Measurements from ENCODE around the gene RNF41. TPM values are rescaled to one million over a fixed set of nuclear protein-coding genes. Genes with fewer than 3 reads are reported as not detected.

Gene RNF41
- total and polyA plus RNA-seq, 2 of the 13 experiments (the other 11 are each of a cell fraction or from before 2014, with no cell fraction given), result 27.1 to 39.4 TPM

- TF ChIP-seq, protein P1, sequence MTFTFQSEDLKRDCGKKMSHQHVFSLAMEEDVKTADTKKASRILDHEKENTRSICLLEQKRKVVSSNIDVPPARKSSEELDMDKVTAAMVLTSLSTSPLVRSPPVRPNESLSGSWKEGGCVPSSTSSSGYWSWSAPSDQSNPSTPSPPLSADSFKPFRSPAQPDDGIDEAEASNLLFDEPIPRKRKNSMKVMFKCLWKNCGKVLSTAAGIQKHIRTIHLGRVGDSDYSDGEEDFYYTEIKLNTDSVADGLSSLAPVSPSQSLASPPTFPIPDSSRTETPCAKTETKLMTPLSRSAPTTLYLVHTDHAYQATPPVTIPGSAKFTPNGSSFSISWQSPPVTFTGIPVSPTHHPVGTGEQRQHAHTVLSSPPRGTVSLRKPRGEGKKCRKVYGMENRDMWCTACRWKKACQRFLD (CRISPR knock-in tag; IDR thresholded peaks at IDR 0.05; ENCODE audit: borderline replicate concordance), result no peak
- TF ChIP-seq ZBTB20 (CRISPR knock-in tag; IDR thresholded peaks at IDR 0.05; ENCODE audit: borderline replicate concordance, low read depth) (no peak), CENPX (CRISPR knock-in tag; IDR thresholded peaks at IDR 0.05) (no peak), E2F2 (CRISPR knock-in tag; IDR thresholded peaks at IDR 0.05; ENCODE audit: borderline replicate concordance) (no peak), ZNF121 (CRISPR knock-in tag; IDR thresholded peaks at IDR 0.05) (no peak), ETV5 (CRISPR knock-in tag; IDR thresholded peaks at IDR 0.05; ENCODE audit: borderline replicate concordance) (no peak), FIP1L1 (IDR thresholded peaks at IDR 0.05; ENCODE audit: borderline replicate concordance, insufficient read depth, low read depth, low read length) (no peak), ZFP36 (IDR thresholded peaks at IDR 0.05; ENCODE audit: borderline replicate concordance, low read depth, low read length, partially characterized antibody) (no peak), GABPB1 (CRISPR knock-in tag; IDR thresholded peaks at IDR 0.05) (peak; percentile 63; the same call in 1 of the 2 replicates), ZNF569 (CRISPR knock-in tag; IDR thresholded peaks at IDR 0.05; ENCODE audit: borderline replicate concordance) (no peak), SAP130 (CRISPR knock-in tag; IDR thresholded peaks at IDR 0.05; ENCODE audit: low read depth) (peak; percentile 49; the same call in 1 of the 2 replicates), ZMYM4 (CRISPR knock-in tag; IDR thresholded peaks at IDR 0.05) (peak; percentile 12; the same call in 1 of the 2 replicates), FOXM1 (CRISPR knock-in tag; IDR thresholded peaks at IDR 0.05) (no peak), DNMT3B (CRISPR knock-in tag; conservative IDR thresholded peaks at IDR 0.05) (no peak)
- TF ChIP-seq, protein P2, sequence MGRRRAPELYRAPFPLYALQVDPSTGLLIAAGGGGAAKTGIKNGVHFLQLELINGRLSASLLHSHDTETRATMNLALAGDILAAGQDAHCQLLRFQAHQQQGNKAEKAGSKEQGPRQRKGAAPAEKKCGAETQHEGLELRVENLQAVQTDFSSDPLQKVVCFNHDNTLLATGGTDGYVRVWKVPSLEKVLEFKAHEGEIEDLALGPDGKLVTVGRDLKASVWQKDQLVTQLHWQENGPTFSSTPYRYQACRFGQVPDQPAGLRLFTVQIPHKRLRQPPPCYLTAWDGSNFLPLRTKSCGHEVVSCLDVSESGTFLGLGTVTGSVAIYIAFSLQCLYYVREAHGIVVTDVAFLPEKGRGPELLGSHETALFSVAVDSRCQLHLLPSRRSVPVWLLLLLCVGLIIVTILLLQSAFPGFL (CRISPR knock-in tag; IDR thresholded peaks at IDR 0.05), result no peak
- TF ChIP-seq, protein P3, sequence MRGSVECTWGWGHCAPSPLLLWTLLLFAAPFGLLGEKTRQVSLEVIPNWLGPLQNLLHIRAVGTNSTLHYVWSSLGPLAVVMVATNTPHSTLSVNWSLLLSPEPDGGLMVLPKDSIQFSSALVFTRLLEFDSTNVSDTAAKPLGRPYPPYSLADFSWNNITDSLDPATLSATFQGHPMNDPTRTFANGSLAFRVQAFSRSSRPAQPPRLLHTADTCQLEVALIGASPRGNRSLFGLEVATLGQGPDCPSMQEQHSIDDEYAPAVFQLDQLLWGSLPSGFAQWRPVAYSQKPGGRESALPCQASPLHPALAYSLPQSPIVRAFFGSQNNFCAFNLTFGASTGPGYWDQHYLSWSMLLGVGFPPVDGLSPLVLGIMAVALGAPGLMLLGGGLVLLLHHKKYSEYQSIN (CRISPR knock-in tag; IDR thresholded peaks at IDR 0.05; ENCODE audit: borderline replicate concordance), result no peak
- TF ChIP-seq, protein P4, sequence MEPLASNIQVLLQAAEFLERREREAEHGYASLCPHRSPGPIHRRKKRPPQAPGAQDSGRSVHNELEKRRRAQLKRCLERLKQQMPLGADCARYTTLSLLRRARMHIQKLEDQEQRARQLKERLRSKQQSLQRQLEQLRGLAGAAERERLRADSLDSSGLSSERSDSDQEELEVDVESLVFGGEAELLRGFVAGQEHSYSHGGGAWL (CRISPR knock-in tag; IDR thresholded peaks at IDR 0.05), result no peak; the same call in 1 of the 2 replicates
- TF ChIP-seq, protein P5, sequence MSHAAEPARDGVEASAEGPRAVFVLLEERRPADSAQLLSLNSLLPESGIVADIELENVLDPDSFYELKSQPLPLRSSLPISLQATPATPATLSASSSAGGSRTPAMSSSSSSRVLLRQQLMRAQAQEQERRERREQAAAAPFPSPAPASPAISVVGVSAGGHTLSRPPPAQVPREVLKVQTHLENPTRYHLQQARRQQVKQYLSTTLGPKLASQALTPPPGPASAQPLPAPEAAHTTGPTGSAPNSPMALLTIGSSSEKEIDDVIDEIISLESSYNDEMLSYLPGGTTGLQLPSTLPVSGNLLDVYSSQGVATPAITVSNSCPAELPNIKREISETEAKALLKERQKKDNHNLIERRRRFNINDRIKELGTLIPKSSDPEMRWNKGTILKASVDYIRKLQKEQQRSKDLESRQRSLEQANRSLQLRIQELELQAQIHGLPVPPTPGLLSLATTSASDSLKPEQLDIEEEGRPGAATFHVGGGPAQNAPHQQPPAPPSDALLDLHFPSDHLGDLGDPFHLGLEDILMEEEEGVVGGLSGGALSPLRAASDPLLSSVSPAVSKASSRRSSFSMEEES (CRISPR knock-in tag; IDR thresholded peaks at IDR 0.05), result no peak
- TF ChIP-seq, protein P6, sequence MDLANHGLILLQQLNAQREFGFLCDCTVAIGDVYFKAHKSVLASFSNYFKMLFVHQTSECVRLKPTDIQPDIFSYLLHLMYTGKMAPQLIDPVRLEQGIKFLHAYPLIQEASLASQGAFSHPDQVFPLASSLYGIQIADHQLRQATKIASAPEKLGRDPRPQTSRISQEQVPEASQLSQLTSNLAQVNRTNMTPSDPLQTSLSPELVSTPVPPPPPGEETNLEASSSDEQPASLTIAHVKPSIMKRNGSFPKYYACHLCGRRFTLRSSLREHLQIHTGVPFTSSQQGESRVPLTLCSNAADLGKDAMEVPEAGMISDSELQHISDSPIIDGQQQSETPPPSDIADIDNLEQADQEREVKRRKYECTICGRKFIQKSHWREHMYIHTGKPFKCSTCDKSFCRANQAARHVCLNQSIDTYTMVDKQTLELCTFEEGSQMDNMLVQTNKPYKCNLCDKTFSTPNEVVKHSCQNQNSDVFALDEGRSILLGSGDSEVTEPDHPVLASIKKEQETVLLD (CRISPR knock-in tag; IDR thresholded peaks at IDR 0.05; ENCODE audit: low read depth), result peak; percentile 81
These were observed 36.5 kb upstream of the RNF41 start, which contains the start of gene ANKRD52 (continued) for GRCh38 chr12:56258068-56258819.

All from HepG2 (cell line).